Astrocyte (in vitro differentiated cells and primary cell): Measurements from ENCODE around the gene GREB1L.

Experiments
- CTCF ChIP-seq: IDR thresholded peaks from 2 replicates; pipeline ENCODE4 v1.5.1; 2011; ENCODE audit warnings: low read depth, mild to moderate bottlenecking, inconsistent platforms, low read length, moderate library complexity; ENCODE audit not compliant: insufficient read depth
- EZH2 ChIP-seq: IDR thresholded peaks from 2 replicates; pipeline ENCODE4 v1.6.1; 2012; ENCODE audit warnings: mild to moderate bottlenecking, low read length, inconsistent platforms; ENCODE audit not compliant: insufficient read depth

DNA sequence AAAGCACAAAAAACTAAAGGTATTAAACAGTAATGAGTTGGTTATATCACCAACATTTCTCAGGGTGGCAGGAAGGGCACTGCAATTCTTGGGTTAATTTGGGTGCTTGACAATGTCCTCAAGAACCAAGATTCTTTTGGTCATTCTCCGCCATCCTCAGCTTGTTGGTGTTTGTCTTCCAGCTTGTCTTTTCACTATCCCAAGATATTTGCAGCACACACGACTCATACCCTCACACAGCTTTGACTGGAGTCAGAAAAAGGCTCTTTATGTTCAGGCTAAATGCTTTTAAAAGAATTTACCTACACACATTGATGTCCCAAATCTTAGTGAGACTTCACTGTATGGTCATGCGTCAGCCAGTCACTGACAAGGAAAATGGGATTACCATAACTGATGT, 12.5 kb downstream of the GREB1L start:
- TF ChIP-seq CTCF (no peak), EZH2 (no peak)
